ENCODE data around the gene CMTR1. TPM values are rescaled to one million over a fixed set of nuclear protein-coding genes. Genes with fewer than 3 reads are reported as not detected.

Gene CMTR1
- total and polyA plus RNA-seq, 10 of the 15 experiments (the other 5 are each of a cell fraction or from before 2014, with no cell fraction given), result 2.7 to 67.0 (median 46.2) TPM

DNA sequence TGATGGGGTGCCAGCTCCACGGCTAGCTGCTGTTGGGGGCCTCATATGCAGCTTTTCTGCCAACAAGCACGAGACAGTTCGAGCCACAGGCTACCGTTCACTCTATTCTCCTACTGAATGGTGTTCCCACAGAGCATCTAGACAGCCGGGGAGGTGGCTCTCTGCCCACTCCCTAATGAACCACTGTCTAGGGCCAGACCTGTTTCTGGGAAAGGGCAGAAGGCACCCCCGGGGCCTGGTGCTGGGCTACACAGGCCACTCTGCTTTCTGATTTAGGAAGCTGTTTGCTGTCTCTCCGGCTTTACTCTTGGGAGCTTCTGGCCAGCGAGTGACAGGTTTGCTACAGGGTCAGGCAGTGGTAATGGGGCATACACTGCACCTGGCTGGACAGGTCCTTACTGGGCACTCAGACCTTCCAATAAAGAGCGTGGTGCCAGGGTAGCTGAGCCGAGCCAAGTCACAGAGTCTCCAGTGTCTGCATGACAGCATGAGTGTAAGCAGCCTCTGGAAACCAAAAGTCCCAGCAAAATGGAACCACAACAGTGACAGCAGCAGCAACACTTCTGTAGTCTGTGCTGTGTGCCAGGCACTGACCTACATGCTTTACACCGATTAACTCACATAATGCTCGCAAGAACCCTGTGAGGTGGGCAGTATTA lies 58.3 kb downstream of the CMTR1 start:
- Histone ChIP-seq H2AFZ (ENCODE audit: control insufficient read depth, low read depth, low read length) (no peak overlapping the region), H3K27me3 (replicated peaks in 1 of 2; ENCODE audit: control insufficient read depth in 2 of 2, insufficient read depth in 2 of 2, low read length in 1 of 2) (no peaks in the 10 kb centered on the region), H3K4me2 (ENCODE audit: control insufficient read depth, insufficient read depth) (no peak overlapping the region), H3K27ac (ENCODE audit: control insufficient read depth, insufficient read depth) (peak overlapping the region; percentile 69), H3K4me1 (ENCODE audit: control insufficient read depth, insufficient read depth, low read length) (peaks cover 65% of the 10 kb centered on the region), H3K9me3 (replicated peaks; ENCODE audit: control insufficient read depth, insufficient read depth, low read length) (no peaks in the 10 kb centered on the region; the same call in 2 of the 3 replicates), H3K4me3 (no peak overlapping the region), H3K9ac (ENCODE audit: control insufficient read depth, insufficient read depth, low read length) (no peak overlapping the region), H4K20me1 (ENCODE audit: control insufficient read depth, insufficient read depth) (no peaks in the 10 kb centered on the region), H3K36me3 (ENCODE audit: control insufficient read depth in 2 of 2, insufficient read depth in 2 of 2, low read length in 1 of 2) (peaks cover 0 to 11% of the 10 kb centered on the region in 2 experiments), H3K79me2 (ENCODE audit: control insufficient read depth, insufficient read depth, low read length) (peaks cover 37% of the 10 kb centered on the region)
- TF ChIP-seq ZNF622 (IDR thresholded peaks at IDR 0.05), result no peak
- TF ChIP-seq FOXM1 (IDR thresholded peaks at IDR 0.05; ENCODE audit: low read depth, low read length), result no peak
- TF ChIP-seq RCOR1 (conservative IDR thresholded peaks at IDR 0.05; ENCODE audit: low read depth, low read length), result no peak
- no peak for TF ChIP-seq EGR1 (IDR thresholded peaks at IDR 0.05; ENCODE audit: borderline replicate concordance in 1 of 2, low read depth in 2 of 2, low read length in 2 of 2)
- ChIA-PET RAD21 (ENCODE audit: unreplicated experiment) (interaction anchor here (0.6 to 4.1 kb wide), 15 partner anchors 10 to 218 kb away, joined by 3 to 32 read pairs (median 6); no protein-coding TSS in a partner anchor), POLR2A (interaction anchor here (1.0 to 6.3 kb wide), 10 partner anchors 9 to 73 kb away, joined by 3 to 53 read pairs (median 6); partner anchors contain the start of genes CCDC167 and CMTR1), CTCF (interaction anchor here (0.8 to 7.8 kb wide), 15 partner anchors 11 to 215 kb away, joined by 3 to 97 read pairs (median 5); no protein-coding TSS in a partner anchor), SMC1A (ENCODE audit: uncharacterized antibody, unreplicated experiment) (interaction anchor here (0.7 to 7.0 kb wide), 20 partner anchors 11 to 545 kb away, joined by 3 to 92 read pairs (median 4); partner anchors contain the start of genes CCDC167 and CMTR1)
- in situ Hi-C loops (cut with MboI) (loop anchor here (10.0 kb wide), 1 partner anchor 64 kb away; no protein-coding TSS in a partner anchor), intact Hi-C loops (cut with micrococcal nuclease; ENCODE audit: unreplicated experiment) (no loop called here)
- peak; percentile 29 for ATAC-seq
- 74% methylated on average over 12 of the region's 12 CpGs for WGBS (ENCODE audit: insufficient coverage, insufficient replicate concordance, low lambda C conversion rate, missing lambda C conversion rate)
- BruUV-seq (replicated peaks), result no TSS peak
- DNase-seq (ENCODE audit: low read depth, low spot score), result no peak
- FAIRE-seq, result no peak

DNA sequence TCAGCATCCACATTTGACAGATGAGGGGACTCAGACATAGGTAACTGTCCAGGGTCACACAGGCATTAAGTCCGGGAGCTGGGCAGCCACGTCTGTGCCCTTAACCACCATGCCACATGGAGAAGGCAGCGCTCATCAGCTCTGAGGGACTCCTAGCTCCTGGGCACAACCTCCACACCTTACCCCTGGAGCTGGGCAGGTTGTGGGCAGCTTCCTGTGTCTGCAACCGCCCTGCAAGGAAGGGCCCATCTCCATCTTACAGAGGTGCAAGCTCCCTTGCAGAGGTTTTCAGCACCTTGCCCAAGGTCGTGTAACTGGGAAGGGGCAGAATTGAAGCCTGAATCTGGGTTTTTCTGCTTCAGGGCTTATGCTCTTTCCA lies 58.8 kb downstream of the CMTR1 start:
- Histone ChIP-seq H3K79me2 (ENCODE audit: control insufficient read depth, insufficient read depth, low read length) (peaks cover 40% of the 10 kb centered on the region), H3K27me3 (replicated peaks in 1 of 2; ENCODE audit: control insufficient read depth in 2 of 2, insufficient read depth in 2 of 2, low read length in 1 of 2) (no peaks in the 10 kb centered on the region), H4K20me1 (ENCODE audit: control insufficient read depth, insufficient read depth) (no peaks in the 10 kb centered on the region), H3K27ac (ENCODE audit: control insufficient read depth, insufficient read depth) (peak overlapping the region; percentile 69), H2AFZ (ENCODE audit: control insufficient read depth, low read depth, low read length) (no peak overlapping the region), H3K9ac (ENCODE audit: control insufficient read depth, insufficient read depth, low read length) (no peak overlapping the region; the same call in 1 of the 2 replicates), H3K4me3 (no peak overlapping the region), H3K9me3 (replicated peaks; ENCODE audit: control insufficient read depth, insufficient read depth, low read length) (no peaks in the 10 kb centered on the region; the same call in 2 of the 3 replicates), H3K4me1 (ENCODE audit: control insufficient read depth, insufficient read depth, low read length) (peaks cover 69% of the 10 kb centered on the region), H3K4me2 (ENCODE audit: control insufficient read depth, insufficient read depth) (no peak overlapping the region), H3K36me3 (ENCODE audit: control insufficient read depth in 2 of 2, insufficient read depth in 2 of 2, low read length in 1 of 2) (peaks cover 0 to 11% of the 10 kb centered on the region in 2 experiments)
- SMC1A ChIA-PET (ENCODE audit: uncharacterized antibody, unreplicated experiment), result interaction anchor here (0.7 to 7.0 kb wide), 18 partner anchors 10 to 544 kb away, joined by 3 to 92 read pairs (median 5); partner anchors contain the start of gene CCDC167
- no TSS peak for BruUV-seq (replicated peaks)
- CTCF ChIA-PET, result interaction anchor here (0.8 to 7.8 kb wide), 14 partner anchors 10 to 200 kb away, joined by 3 to 97 read pairs (median 6); no protein-coding TSS in a partner anchor
- RAD21 ChIA-PET (ENCODE audit: unreplicated experiment), result interaction anchor here (0.6 to 4.1 kb wide), 13 partner anchors 9 to 217 kb away, joined by 3 to 32 read pairs (median 6); no protein-coding TSS in a partner anchor
- DNase-seq (ENCODE audit: low read depth, low spot score) (no peak), FAIRE-seq (no peak), ATAC-seq (no peak)
- POLR2A ChIA-PET, result interaction anchor here (0.6 to 6.3 kb wide), 13 partner anchors 8 to 73 kb away, joined by 3 to 53 read pairs (median 6); partner anchors contain the start of genes CCDC167 and CMTR1
- WGBS (ENCODE audit: insufficient coverage, insufficient replicate concordance, low lambda C conversion rate, missing lambda C conversion rate), result 60% methylated on average over 5 of the region's 5 CpGs
- intact Hi-C loops (cut with micrococcal nuclease; ENCODE audit: unreplicated experiment) (no loop called here), in situ Hi-C loops (cut with MboI) (loop anchor here (10.0 kb wide), 1 partner anchor 63 kb away; no protein-coding TSS in a partner anchor)
- TF ChIP-seq, protein P1, sequence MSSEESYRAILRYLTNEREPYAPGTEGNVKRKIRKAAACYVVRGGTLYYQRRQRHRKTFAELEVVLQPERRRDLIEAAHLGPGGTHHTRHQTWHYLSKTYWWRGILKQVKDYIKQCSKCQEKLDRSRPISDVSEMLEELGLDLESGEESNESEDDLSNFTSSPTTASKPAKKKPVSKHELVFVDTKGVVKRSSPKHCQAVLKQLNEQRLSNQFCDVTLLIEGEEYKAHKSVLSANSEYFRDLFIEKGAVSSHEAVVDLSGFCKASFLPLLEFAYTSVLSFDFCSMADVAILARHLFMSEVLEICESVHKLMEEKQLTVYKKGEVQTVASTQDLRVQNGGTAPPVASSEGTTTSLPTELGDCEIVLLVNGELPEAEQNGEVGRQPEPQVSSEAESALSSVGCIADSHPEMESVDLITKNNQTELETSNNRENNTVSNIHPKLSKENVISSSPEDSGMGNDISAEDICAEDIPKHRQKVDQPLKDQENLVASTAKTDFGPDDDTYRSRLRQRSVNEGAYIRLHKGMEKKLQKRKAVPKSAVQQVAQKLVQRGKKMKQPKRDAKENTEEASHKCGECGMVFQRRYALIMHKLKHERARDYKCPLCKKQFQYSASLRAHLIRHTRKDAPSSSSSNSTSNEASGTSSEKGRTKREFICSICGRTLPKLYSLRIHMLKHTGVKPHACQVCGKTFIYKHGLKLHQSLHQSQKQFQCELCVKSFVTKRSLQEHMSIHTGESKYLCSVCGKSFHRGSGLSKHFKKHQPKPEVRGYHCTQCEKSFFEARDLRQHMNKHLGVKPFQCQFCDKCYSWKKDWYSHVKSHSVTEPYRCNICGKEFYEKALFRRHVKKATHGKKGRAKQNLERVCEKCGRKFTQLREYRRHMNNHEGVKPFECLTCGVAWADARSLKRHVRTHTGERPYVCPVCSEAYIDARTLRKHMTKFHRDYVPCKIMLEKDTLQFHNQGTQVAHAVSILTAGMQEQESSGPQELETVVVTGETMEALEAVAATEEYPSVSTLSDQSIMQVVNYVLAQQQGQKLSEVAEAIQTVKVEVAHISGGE (CRISPR knock-in tag; IDR thresholded peaks at IDR 0.05), result no peak
- no peak for TF ChIP-seq SUPT20H (IDR thresholded peaks at IDR 0.05; ENCODE audit: borderline replicate concordance, control insufficient read depth, low read depth, low read length)
- TF ChIP-seq, protein P2, sequence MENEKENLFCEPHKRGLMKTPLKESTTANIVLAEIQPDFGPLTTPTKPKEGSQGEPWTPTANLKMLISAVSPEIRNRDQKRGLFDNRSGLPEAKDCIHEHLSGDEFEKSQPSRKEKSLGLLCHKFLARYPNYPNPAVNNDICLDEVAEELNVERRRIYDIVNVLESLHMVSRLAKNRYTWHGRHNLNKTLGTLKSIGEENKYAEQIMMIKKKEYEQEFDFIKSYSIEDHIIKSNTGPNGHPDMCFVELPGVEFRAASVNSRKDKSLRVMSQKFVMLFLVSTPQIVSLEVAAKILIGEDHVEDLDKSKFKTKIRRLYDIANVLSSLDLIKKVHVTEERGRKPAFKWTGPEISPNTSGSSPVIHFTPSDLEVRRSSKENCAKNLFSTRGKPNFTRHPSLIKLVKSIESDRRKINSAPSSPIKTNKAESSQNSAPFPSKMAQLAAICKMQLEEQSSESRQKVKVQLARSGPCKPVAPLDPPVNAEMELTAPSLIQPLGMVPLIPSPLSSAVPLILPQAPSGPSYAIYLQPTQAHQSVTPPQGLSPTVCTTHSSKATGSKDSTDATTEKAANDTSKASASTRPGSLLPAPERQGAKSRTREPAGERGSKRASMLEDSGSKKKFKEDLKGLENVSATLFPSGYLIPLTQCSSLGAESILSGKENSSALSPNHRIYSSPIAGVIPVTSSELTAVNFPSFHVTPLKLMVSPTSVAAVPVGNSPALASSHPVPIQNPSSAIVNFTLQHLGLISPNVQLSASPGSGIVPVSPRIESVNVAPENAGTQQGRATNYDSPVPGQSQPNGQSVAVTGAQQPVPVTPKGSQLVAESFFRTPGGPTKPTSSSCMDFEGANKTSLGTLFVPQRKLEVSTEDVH (IDR thresholded peaks at IDR 0.05; ENCODE audit: low read depth, partially characterized antibody), result no peak

All from GM12878 (cell line).